Stimulated activated CD4-positive, alpha-beta T cell treated with anti-CD3 and anti-CD28 coated beads, Interleukin-2, amount 100 ng/mL, for 24 hours (primary cell): ENCODE data around the gene VAV3.

Experiments used
- DNase-seq, 2 donors: peaks; one replicate each; pipeline ENCODE4 v3.0.0-alpha.2; 2020

The VAV3 gene

GRCh38 chr1:107523736-107524135 is 441.2 kb downstream of the VAV3 start:
- DNase-seq, result no peak

GRCh38 chr1:107523061-107523460 is 441.9 kb downstream of the VAV3 start:
- DNase-seq, result no peak
